Measurements from ENCODE around the gene PCSK6. TPM values are rescaled to one million over a fixed set of nuclear protein-coding genes. Genes with fewer than 3 reads are reported as not detected.

PCSK6 gene
- total and polyA plus RNA-seq, 2 experiments from 2014 or later = 0.38 TPM; not detected in 1

- Histone ChIP-seq H3K9me2 (ENCODE audit: insufficient read depth) (no peaks in the 10 kb centered on the region), H4K20me1 (ENCODE audit: insufficient read depth) (no peaks in the 10 kb centered on the region), H3K9me3 (ENCODE audit: low read depth) (no peaks in the 10 kb centered on the region), H2AFZ (no peak overlapping the region), H3K79me2 (ENCODE audit: insufficient read depth) (no peaks in the 10 kb centered on the region), H3K4me2 (ENCODE audit: unreplicated experiment) (no peak overlapping the region), H3F3A (ENCODE audit: insufficient read depth) (no peaks in the 10 kb centered on the region), H3K9ac (no peak overlapping the region), H3K27me3 (replicated peaks; ENCODE audit: insufficient read depth) (no peaks in the 10 kb centered on the region; the same call in 1 of the 2 replicates), H3K27ac (no peak overlapping the region), H3K4me3 (no peak overlapping the region), H3K4me1 (ENCODE audit: insufficient read depth) (no peaks in the 10 kb centered on the region), H3K36me3 (ENCODE audit: low read depth) (no peaks in the 10 kb centered on the region)
- in situ Hi-C loops (cut with MboI) = no loop called here
- no peak for TF ChIP-seq EZH2phosphoT487 (IDR thresholded peaks at IDR 0.05; ENCODE audit: insufficient read depth, low read depth)
- TF ChIP-seq EZH2 (IDR thresholded peaks at IDR 0.05; ENCODE audit: insufficient read depth, poor library complexity, severe bottlenecking) = no peak
- WGBS, 2 experiments (ENCODE audit: low coverage in 1 of 2, low lambda C conversion rate in 2 of 2, missing lambda C conversion rate in 2 of 2) = 60 to 64% methylated on average over 15 of the region's 15 CpGs
- DNase-seq = no peak
Measured at GRCh38 chr15:101380146-101380545, 109.4 kb downstream of the PCSK6 start.

DNA sequence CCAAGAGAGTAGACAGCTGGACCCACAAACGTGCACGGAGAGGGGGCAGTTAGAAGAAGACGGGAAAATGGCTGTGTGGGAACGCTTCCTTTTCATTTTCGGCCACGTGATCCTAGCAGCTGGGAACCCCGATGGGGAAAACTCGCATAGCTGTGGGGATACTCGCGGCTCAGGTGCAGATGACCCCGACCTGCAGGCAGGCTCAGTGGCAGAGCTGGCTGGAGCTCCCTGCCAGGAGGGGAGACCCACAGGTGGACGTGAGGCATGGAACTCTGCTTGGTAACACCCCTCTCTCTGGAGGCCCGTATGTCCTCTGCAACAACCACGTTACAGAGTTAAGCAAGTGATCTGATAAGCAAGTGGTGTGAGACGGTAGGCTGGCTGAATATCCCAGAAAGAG lies 109.9 kb downstream of the PCSK6 start:
- TF ChIP-seq EZH2 (IDR thresholded peaks at IDR 0.05; ENCODE audit: insufficient read depth, poor library complexity, severe bottlenecking) (no peak), EZH2phosphoT487 (IDR thresholded peaks at IDR 0.05; ENCODE audit: insufficient read depth, low read depth) (no peak)
- in situ Hi-C loops (cut with MboI) = no loop called here
- DNase-seq = no peak
- WGBS, 2 experiments (ENCODE audit: low coverage in 1 of 2, low lambda C conversion rate in 2 of 2, missing lambda C conversion rate in 2 of 2) = 65 to 70% methylated on average over 15 of the region's 15 CpGs
- H3K4me2 ChIP-seq (ENCODE audit: unreplicated experiment) = no peak overlapping the region
- no peak overlapping the region for H3K4me3 ChIP-seq
- H3K4me1 ChIP-seq (ENCODE audit: insufficient read depth) = no peaks in the 10 kb centered on the region
- H3K9me3 ChIP-seq (ENCODE audit: low read depth) = no peaks in the 10 kb centered on the region
- H3K79me2 ChIP-seq (ENCODE audit: insufficient read depth) = no peaks in the 10 kb centered on the region
- H3K27me3 ChIP-seq (replicated peaks; ENCODE audit: insufficient read depth) = no peaks in the 10 kb centered on the region
- H3F3A ChIP-seq (ENCODE audit: insufficient read depth) = no peaks in the 10 kb centered on the region
- no peaks in the 10 kb centered on the region for H4K20me1 ChIP-seq (ENCODE audit: insufficient read depth)
- H3K27ac ChIP-seq = no peak overlapping the region
- no peak overlapping the region for H2AFZ ChIP-seq
- H3K9ac ChIP-seq = no peak overlapping the region
- no peaks in the 10 kb centered on the region for H3K9me2 ChIP-seq (ENCODE audit: insufficient read depth)
- no peaks in the 10 kb centered on the region for H3K36me3 ChIP-seq (ENCODE audit: low read depth)

- Histone ChIP-seq H3K9ac (no peak overlapping the region), H3K79me2 (ENCODE audit: insufficient read depth) (no peaks in the 10 kb centered on the region), H3K36me3 (ENCODE audit: low read depth) (no peaks in the 10 kb centered on the region), H3F3A (ENCODE audit: insufficient read depth) (no peaks in the 10 kb centered on the region), H3K27ac (no peak overlapping the region), H2AFZ (no peak overlapping the region), H3K9me2 (ENCODE audit: insufficient read depth) (no peaks in the 10 kb centered on the region), H3K9me3 (ENCODE audit: low read depth) (no peaks in the 10 kb centered on the region), H4K20me1 (ENCODE audit: insufficient read depth) (no peaks in the 10 kb centered on the region), H3K4me3 (no peak overlapping the region), H3K4me2 (ENCODE audit: unreplicated experiment) (no peak overlapping the region), H3K27me3 (replicated peaks; ENCODE audit: insufficient read depth) (no peaks in the 10 kb centered on the region), H3K4me1 (ENCODE audit: insufficient read depth) (no peaks in the 10 kb centered on the region)
- no peak for TF ChIP-seq EZH2phosphoT487 (IDR thresholded peaks at IDR 0.05; ENCODE audit: insufficient read depth, low read depth)
- no peak for TF ChIP-seq EZH2 (IDR thresholded peaks at IDR 0.05; ENCODE audit: insufficient read depth, poor library complexity, severe bottlenecking)
- 67 to 74% methylated on average over 13 of the region's 13 CpGs for WGBS, 2 experiments (ENCODE audit: low coverage in 1 of 2, low lambda C conversion rate in 2 of 2, missing lambda C conversion rate in 2 of 2)
- no peak for DNase-seq
- in situ Hi-C loops (cut with MboI) = no loop called here
Measured at GRCh38 chr15:101378879-101379278, 110.6 kb downstream of the PCSK6 start.

DNA sequence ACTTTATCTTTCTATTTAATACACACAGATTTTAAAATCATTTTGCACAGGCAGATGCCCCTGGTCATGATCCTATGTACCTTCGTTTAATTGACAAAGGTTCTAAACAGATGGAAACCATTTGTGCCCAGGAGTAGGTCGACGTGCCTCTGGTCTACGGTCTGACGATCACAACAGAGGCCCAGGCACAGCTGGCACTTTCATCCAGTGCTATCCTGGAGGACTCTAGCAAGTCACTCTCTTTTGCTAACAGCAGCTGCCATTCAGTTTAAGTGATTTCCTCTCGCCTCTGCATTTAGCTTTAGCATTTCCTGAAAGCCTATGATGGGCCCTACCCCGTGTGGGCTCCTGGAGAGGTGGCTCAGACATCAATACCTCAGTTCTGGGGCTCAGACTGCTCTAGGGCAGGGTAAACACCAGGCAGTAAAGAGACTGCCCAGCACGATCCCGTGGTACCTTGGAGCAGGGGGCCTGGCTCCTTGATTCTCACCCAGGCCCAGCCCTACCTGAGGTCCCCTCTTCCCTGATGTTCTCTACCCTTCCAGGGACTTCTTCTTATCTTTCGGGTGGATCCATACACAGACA lies 111.2 kb downstream of the PCSK6 start:
- no peaks in the 10 kb centered on the region for H3K9me3 ChIP-seq (ENCODE audit: low read depth)
- no peak overlapping the region for H3K4me2 ChIP-seq (ENCODE audit: unreplicated experiment)
- in situ Hi-C loops (cut with MboI) = no loop called here
- H3K79me2 ChIP-seq (ENCODE audit: insufficient read depth) = no peaks in the 10 kb centered on the region
- no peaks in the 10 kb centered on the region for H4K20me1 ChIP-seq (ENCODE audit: insufficient read depth)
- no peak for TF ChIP-seq EZH2 (IDR thresholded peaks at IDR 0.05; ENCODE audit: insufficient read depth, poor library complexity, severe bottlenecking)
- H3K27ac ChIP-seq = no peak overlapping the region
- H3K36me3 ChIP-seq (ENCODE audit: low read depth) = no peaks in the 10 kb centered on the region
- no peak overlapping the region for H2AFZ ChIP-seq
- no peak for DNase-seq
- no peaks in the 10 kb centered on the region for H3K9me2 ChIP-seq (ENCODE audit: insufficient read depth)
- WGBS, 2 experiments (ENCODE audit: low coverage in 1 of 2, low lambda C conversion rate in 2 of 2, missing lambda C conversion rate in 2 of 2) = 68 to 71% methylated on average over 10 of the region's 10 CpGs
- H3K4me1 ChIP-seq (ENCODE audit: insufficient read depth) = no peaks in the 10 kb centered on the region
- no peaks in the 10 kb centered on the region for H3F3A ChIP-seq (ENCODE audit: insufficient read depth)
- peaks cover 4% of the 10 kb centered on the region; the same call in 1 of the 2 replicates for H3K27me3 ChIP-seq (replicated peaks; ENCODE audit: insufficient read depth)
- no peak overlapping the region for H3K4me3 ChIP-seq
- H3K9ac ChIP-seq = no peak overlapping the region
